ENCODE measurements around the gene PSTPIP1. TPM values are rescaled to one million over a fixed set of nuclear protein-coding genes. Genes with fewer than 3 reads are reported as not detected.

PSTPIP1 gene
- total and polyA plus RNA-seq, 2 of the 8 experiments (the other 6 are each of a cell fraction or from before 2014, with no cell fraction given) = 1.6 to 1.8 TPM

DNA sequence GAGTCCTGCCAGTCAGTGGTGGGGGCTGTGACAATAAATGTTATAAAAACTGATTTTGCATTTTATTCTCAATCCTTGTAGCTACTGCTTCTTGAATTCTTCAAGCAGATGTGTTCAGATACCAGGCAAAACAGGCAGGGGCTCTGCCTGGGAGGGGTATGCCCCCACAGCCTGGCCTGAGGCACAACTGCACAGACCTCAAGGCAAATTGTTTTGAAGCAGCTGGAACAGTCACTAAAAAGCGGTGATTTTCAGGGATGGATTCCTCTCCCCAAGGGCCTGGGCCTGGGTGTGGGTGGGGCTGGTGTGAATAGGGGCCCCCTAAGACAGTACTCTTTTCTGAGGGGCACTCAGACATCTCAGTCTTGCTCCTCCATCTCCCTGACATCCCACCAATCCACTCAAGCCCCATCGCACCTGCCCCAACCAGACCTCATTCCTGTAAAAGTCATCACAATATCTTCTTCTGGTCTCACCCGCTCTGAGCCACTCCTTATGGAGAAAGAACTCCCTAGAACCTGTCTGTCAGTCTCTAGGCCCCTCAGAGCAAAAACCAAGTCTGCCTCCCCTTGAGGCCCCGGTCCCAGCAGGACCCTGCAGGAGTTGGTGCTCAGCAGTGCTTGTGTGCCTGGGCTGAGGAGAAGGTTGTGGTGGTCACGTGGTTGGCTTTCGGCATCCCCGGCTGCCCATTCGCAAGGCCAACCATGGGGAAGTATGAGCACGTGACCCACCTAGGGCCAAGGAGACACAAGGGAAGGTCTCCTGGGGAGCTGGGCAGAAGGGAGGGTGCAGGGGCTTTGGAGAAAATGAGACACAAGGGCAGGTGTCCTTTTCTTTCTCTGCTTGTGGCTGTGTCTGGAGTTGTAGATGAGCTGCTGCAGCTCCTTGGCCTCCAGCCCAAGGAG is 2.9 kb upstream of the PSTPIP1 start:
- H4K91ac ChIP-seq (replicated peaks; ENCODE audit: insufficient read length, low read length) = no peak overlapping the region
- H4K5ac ChIP-seq (ENCODE audit: insufficient read length, low read depth, low read length) = no peak overlapping the region
- CTCF ChIA-PET (ENCODE audit: partially characterized antibody) = interaction anchor here (0.9 to 6.2 kb wide), 3 partner anchors 16 to 32 kb away, joined by 4 to 43 read pairs (median 18); no protein-coding TSS in a partner anchor
- no peak overlapping the region for H2BK15ac ChIP-seq (ENCODE audit: low read length)
- H2AFZ ChIP-seq (ENCODE audit: low read length) = no peak overlapping the region
- H3K14ac ChIP-seq (ENCODE audit: insufficient read length) = no peak overlapping the region
- no peaks in the 10 kb centered on the region for H4K20me1 ChIP-seq (replicated peaks in 1 of 2; ENCODE audit: control insufficient read depth in 1 of 2, insufficient read depth in 2 of 2, low read length in 2 of 2)
- H3K56ac ChIP-seq (replicated peaks; ENCODE audit: insufficient read length, low read depth, low read length) = no peak overlapping the region
- no peak for FAIRE-seq
- H4K8ac ChIP-seq (ENCODE audit: extremely low read depth, insufficient read depth, low read length) = no peak overlapping the region
- no peak overlapping the region for H3K23ac ChIP-seq (ENCODE audit: insufficient read length)
- no peaks in the 10 kb centered on the region for H3K36me3 ChIP-seq (ENCODE audit: control insufficient read depth in 2 of 4, insufficient read depth in 4 of 4, low read length in 3 of 4)
- no peaks in the 10 kb centered on the region; a peak in 1 of 7 replicates for H3K27me3 ChIP-seq (replicated peaks in 1 of 4; ENCODE audit: control insufficient read depth in 3 of 4, extremely low read depth in 1 of 4, insufficient read depth in 3 of 4, low read length in 3 of 4)
- H2BK12ac ChIP-seq (ENCODE audit: low read depth, low read length) = no peak overlapping the region
- no peak for DNase-seq (ENCODE audit: low read depth in 1 of 2, low spot score in 2 of 2)
- no peaks in the 10 kb centered on the region for H3K23me2 ChIP-seq (ENCODE audit: low read depth, low read length)
- H3K79me1 ChIP-seq (ENCODE audit: low read depth, low read length) = no peaks in the 10 kb centered on the region
- H3K4me3 ChIP-seq (ENCODE audit: extremely low read depth in 1 of 4, insufficient read depth in 2 of 4, low read depth in 3 of 4, low read length in 4 of 4) = no peak overlapping the region
- no peak overlapping the region for H3K4me2 ChIP-seq (ENCODE audit: insufficient read depth in 1 of 2, low read depth in 2 of 2, low read length in 2 of 2)
- H3K9ac ChIP-seq (replicated peaks in 1 of 4; ENCODE audit: extremely low read depth in 1 of 4, low read depth in 3 of 4, low read length in 3 of 4) = no peak overlapping the region
- H3K27ac ChIP-seq (ENCODE audit: low read depth, low read length) = no peak overlapping the region
- H3K79me2 ChIP-seq (ENCODE audit: control insufficient read depth in 1 of 2, insufficient read depth in 2 of 2, low read length in 2 of 2) = no peaks in the 10 kb centered on the region
- no peak overlapping the region for H2BK120ac ChIP-seq (replicated peaks; ENCODE audit: low read depth, low read length)
- no peak overlapping the region for H3K18ac ChIP-seq (ENCODE audit: extremely low read depth, low read length)
- WGBS, 2 experiments (ENCODE audit: extremely low coverage in 1 of 2, insufficient coverage in 1 of 2, insufficient read length in 1 of 2, insufficient replicate concordance in 2 of 2, low coverage in 1 of 2, low lambda C conversion rate in 2 of 2, missing lambda C conversion rate in 1 of 2) = 80% methylated on average over 9 of the region's 9 CpGs; no CpG with 5 or more reads in 1 of the 2 experiments
- no peak overlapping the region for H2AK5ac ChIP-seq (ENCODE audit: low read depth, low read length)
- no peaks in the 10 kb centered on the region for H3K9me3 ChIP-seq (ENCODE audit: insufficient read depth in 2 of 2, low read depth in 1 of 2, low read length in 1 of 2)
- H3K4me1 ChIP-seq (replicated peaks in 1 of 4; ENCODE audit: control insufficient read depth in 3 of 4, insufficient read depth in 4 of 4, low read length in 3 of 4) = peaks cover 0 to 2% (median 0%) of the 10 kb centered on the region in 4 experiments; a peak in 1 of 7 replicates
- H2BK20ac ChIP-seq (ENCODE audit: low read length) = no peak overlapping the region
- POLR2A ChIA-PET (ENCODE audit: partially characterized antibody) = no interaction called here
- no peak overlapping the region; the same call in 1 of the 2 replicates for H2BK5ac ChIP-seq (ENCODE audit: low read depth, low read length)
- H3K4ac ChIP-seq (replicated peaks; ENCODE audit: insufficient read length, low read depth, low read length) = no peak overlapping the region
- TF ChIP-seq, protein P1, sequence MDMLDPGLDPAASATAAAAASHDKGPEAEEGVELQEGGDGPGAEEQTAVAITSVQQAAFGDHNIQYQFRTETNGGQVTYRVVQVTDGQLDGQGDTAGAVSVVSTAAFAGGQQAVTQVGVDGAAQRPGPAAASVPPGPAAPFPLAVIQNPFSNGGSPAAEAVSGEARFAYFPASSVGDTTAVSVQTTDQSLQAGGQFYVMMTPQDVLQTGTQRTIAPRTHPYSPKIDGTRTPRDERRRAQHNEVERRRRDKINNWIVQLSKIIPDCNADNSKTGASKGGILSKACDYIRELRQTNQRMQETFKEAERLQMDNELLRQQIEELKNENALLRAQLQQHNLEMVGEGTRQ (IDR thresholded peaks at IDR 0.05; ENCODE audit: low read length) = no peak
- TF ChIP-seq RNF2 (IDR thresholded peaks at IDR 0.05; ENCODE audit: borderline replicate concordance, low read depth, low read length, missing control alignments, poor library complexity, severe bottlenecking) (no peak), TCF12 (IDR thresholded peaks at IDR 0.05; ENCODE audit: low read depth, low read length) (no peak)
